H1 (cell line): ENCODE data around the gene MYOD1. TPM values are rescaled to one million over a fixed set of nuclear protein-coding genes. Genes with fewer than 3 reads are reported as not detected.

Experiments used
- ASH2L ChIP-seq: fragments of 200-600, 300-600 bp; sonication (generic); IDR thresholded peaks from one replicate; pipeline ENCODE4 v1.7.1; 2017; ENCODE audit warnings: low read length
- polyA plus RNA-seq, 7 experiments: library from polyadenylated mRNA; depleted of rRNA in 3 of 7; stranded (reverse) in 5 of 7; unstranded in 2 of 7; fragments of >200 nt in 5 of 7; fragments of 200-250 nt in 2 of 7; gene quantifications; 1 replicate in 5 of 7; 2 replicates in 1 of 7; 4 replicates in 1 of 7; pipeline versions ENCODE4 v1.2.1 to v1.2.3, GENCODE V29; 2011 to 2013; ENCODE audit warnings: missing spikeins in 2 of 7, mixed read lengths in 2 of 7
- total RNA-seq: library from RNA; stranded (reverse); fragmentation: NEBNext Ultra II Directional; extraction: Animal tissue kit (Norgen Biotek cat#: 25700); gene quantifications from 2 replicates; pipeline ENCODE4 v1.2.1, GENCODE V29; 2021
- TF ChIP-seq, protein P1 (sequence below): fragments of 300-600 bp; sonication (generic); IDR thresholded peaks from 2 replicates; pipeline ENCODE4 v1.7.1; 2012; ENCODE audit warnings: low read length, moderate library complexity, mild to moderate bottlenecking, inconsistent platforms; ENCODE audit not compliant: insufficient replicate concordance

The MYOD1 gene
- total and polyA plus RNA-seq, 2 of the 8 experiments (the other 6 are each of a cell fraction or from before 2014, with no cell fraction given) = not detected

GRCh38 chr11:17724020-17724908, 4.9 kb downstream of the MYOD1 start (continued):
- TF ChIP-seq, protein P1, sequence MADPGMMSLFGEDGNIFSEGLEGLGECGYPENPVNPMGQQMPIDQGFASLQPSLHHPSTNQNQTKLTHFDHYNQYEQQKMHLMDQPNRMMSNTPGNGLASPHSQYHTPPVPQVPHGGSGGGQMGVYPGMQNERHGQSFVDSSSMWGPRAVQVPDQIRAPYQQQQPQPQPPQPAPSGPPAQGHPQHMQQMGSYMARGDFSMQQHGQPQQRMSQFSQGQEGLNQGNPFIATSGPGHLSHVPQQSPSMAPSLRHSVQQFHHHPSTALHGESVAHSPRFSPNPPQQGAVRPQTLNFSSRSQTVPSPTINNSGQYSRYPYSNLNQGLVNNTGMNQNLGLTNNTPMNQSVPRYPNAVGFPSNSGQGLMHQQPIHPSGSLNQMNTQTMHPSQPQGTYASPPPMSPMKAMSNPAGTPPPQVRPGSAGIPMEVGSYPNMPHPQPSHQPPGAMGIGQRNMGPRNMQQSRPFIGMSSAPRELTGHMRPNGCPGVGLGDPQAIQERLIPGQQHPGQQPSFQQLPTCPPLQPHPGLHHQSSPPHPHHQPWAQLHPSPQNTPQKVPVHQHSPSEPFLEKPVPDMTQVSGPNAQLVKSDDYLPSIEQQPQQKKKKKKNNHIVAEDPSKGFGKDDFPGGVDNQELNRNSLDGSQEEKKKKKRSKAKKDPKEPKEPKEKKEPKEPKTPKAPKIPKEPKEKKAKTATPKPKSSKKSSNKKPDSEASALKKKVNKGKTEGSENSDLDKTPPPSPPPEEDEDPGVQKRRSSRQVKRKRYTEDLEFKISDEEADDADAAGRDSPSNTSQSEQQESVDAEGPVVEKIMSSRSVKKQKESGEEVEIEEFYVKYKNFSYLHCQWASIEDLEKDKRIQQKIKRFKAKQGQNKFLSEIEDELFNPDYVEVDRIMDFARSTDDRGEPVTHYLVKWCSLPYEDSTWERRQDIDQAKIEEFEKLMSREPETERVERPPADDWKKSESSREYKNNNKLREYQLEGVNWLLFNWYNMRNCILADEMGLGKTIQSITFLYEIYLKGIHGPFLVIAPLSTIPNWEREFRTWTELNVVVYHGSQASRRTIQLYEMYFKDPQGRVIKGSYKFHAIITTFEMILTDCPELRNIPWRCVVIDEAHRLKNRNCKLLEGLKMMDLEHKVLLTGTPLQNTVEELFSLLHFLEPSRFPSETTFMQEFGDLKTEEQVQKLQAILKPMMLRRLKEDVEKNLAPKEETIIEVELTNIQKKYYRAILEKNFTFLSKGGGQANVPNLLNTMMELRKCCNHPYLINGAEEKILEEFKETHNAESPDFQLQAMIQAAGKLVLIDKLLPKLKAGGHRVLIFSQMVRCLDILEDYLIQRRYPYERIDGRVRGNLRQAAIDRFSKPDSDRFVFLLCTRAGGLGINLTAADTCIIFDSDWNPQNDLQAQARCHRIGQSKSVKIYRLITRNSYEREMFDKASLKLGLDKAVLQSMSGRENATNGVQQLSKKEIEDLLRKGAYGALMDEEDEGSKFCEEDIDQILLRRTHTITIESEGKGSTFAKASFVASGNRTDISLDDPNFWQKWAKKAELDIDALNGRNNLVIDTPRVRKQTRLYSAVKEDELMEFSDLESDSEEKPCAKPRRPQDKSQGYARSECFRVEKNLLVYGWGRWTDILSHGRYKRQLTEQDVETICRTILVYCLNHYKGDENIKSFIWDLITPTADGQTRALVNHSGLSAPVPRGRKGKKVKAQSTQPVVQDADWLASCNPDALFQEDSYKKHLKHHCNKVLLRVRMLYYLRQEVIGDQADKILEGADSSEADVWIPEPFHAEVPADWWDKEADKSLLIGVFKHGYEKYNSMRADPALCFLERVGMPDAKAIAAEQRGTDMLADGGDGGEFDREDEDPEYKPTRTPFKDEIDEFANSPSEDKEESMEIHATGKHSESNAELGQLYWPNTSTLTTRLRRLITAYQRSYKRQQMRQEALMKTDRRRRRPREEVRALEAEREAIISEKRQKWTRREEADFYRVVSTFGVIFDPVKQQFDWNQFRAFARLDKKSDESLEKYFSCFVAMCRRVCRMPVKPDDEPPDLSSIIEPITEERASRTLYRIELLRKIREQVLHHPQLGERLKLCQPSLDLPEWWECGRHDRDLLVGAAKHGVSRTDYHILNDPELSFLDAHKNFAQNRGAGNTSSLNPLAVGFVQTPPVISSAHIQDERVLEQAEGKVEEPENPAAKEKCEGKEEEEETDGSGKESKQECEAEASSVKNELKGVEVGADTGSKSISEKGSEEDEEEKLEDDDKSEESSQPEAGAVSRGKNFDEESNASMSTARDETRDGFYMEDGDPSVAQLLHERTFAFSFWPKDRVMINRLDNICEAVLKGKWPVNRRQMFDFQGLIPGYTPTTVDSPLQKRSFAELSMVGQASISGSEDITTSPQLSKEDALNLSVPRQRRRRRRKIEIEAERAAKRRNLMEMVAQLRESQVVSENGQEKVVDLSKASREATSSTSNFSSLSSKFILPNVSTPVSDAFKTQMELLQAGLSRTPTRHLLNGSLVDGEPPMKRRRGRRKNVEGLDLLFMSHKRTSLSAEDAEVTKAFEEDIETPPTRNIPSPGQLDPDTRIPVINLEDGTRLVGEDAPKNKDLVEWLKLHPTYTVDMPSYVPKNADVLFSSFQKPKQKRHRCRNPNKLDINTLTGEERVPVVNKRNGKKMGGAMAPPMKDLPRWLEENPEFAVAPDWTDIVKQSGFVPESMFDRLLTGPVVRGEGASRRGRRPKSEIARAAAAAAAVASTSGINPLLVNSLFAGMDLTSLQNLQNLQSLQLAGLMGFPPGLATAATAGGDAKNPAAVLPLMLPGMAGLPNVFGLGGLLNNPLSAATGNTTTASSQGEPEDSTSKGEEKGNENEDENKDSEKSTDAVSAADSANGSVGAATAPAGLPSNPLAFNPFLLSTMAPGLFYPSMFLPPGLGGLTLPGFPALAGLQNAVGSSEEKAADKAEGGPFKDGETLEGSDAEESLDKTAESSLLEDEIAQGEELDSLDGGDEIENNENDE = no peak
- TF ChIP-seq ASH2L = no peak
